Measurements from ENCODE around the gene HMGB1. TPM values are rescaled to one million over a fixed set of nuclear protein-coding genes. Genes with fewer than 3 reads are reported as not detected.

HMGB1 gene
- total and polyA plus RNA-seq, 7 donors = 212 to 519 (median 317) TPM

- Histone ChIP-seq H3K4me1 (no peaks in the 10 kb centered on the region), H3K36me3 (no peaks in the 10 kb centered on the region), H3K9me3 (no peaks in the 10 kb centered on the region), H3K4me3 (no peak overlapping the region), H3K27me3 (no peaks in the 10 kb centered on the region), H3K27ac (no peak overlapping the region)
- DNase-seq = no peak
- intact Hi-C loops (cut with DNase I) = no loop called here
- no peak for TF ChIP-seq POLR2A (IDR thresholded peaks at IDR 0.05)
- TF ChIP-seq CTCF (IDR thresholded peaks at IDR 0.05) = no peak
- TF ChIP-seq POLR2AphosphoS5 (IDR thresholded peaks at IDR 0.05) = no peak
- TF ChIP-seq EP300 (IDR thresholded peaks at IDR 0.05) = no peak
- WGBS, 2 donors = 65 to 71% methylated on average over 1 of the region's 1 CpG
Observed at GRCh38 chr13:30504081-30504480, 38.3 kb upstream of the HMGB1 start.

GRCh38 chr13:30502237-30502636, 36.5 kb upstream of the HMGB1 start:
- Histone ChIP-seq H3K9me3 (no peaks in the 10 kb centered on the region), H3K36me3 (no peaks in the 10 kb centered on the region), H3K27me3 (no peaks in the 10 kb centered on the region), H3K27ac (no peak overlapping the region), H3K4me3 (no peak overlapping the region), H3K4me1 (no peaks in the 10 kb centered on the region)
- no peak for TF ChIP-seq POLR2AphosphoS5 (IDR thresholded peaks at IDR 0.05)
- no peak for TF ChIP-seq CTCF (IDR thresholded peaks at IDR 0.05)
- TF ChIP-seq POLR2A (IDR thresholded peaks at IDR 0.05) = no peak
- TF ChIP-seq EP300 (IDR thresholded peaks at IDR 0.05) = no peak
- intact Hi-C loops (cut with DNase I) = no loop called here
- no peak for DNase-seq
- WGBS, 2 donors = 61 to 71% methylated on average over 2 of the region's 2 CpGs

GRCh38 chr13:30499338-30499737, 33.6 kb upstream of the HMGB1 start:
- Histone ChIP-seq H3K9me3 (no peaks in the 10 kb centered on the region), H3K36me3 (no peaks in the 10 kb centered on the region), H3K27me3 (no peaks in the 10 kb centered on the region), H3K4me1 (no peaks in the 10 kb centered on the region), H3K4me3 (no peak overlapping the region), H3K27ac (no peak overlapping the region)
- 61 to 92% methylated on average over 3 of the region's 3 CpGs for WGBS, 2 donors
- TF ChIP-seq POLR2AphosphoS5 (IDR thresholded peaks at IDR 0.05) = no peak
- TF ChIP-seq EP300 (IDR thresholded peaks at IDR 0.05) = no peak
- TF ChIP-seq CTCF (IDR thresholded peaks at IDR 0.05) = no peak
- TF ChIP-seq POLR2A (IDR thresholded peaks at IDR 0.05) = no peak
- intact Hi-C loops (cut with DNase I) = no loop called here
- no peak for DNase-seq

GRCh38 chr13:30496147-30496546, 30.4 kb upstream of the HMGB1 start:
- Histone ChIP-seq H3K4me3 (no peak overlapping the region), H3K9me3 (no peaks in the 10 kb centered on the region), H3K36me3 (no peaks in the 10 kb centered on the region), H3K27me3 (no peaks in the 10 kb centered on the region), H3K4me1 (no peaks in the 10 kb centered on the region), H3K27ac (no peak overlapping the region)
- intact Hi-C loops (cut with DNase I) = no loop called here
- WGBS, 2 donors = 83 to 97% methylated on average over 2 of the region's 2 CpGs
- TF ChIP-seq POLR2A (IDR thresholded peaks at IDR 0.05) (no peak), POLR2AphosphoS5 (IDR thresholded peaks at IDR 0.05) (no peak), CTCF (IDR thresholded peaks at IDR 0.05) (no peak), EP300 (IDR thresholded peaks at IDR 0.05) (no peak)
- DNase-seq = no peak

GRCh38 chr13:30495746-30496145, 30.0 kb upstream of the HMGB1 start:
- no peak for DNase-seq
- WGBS, 2 donors = 65 to 94% methylated on average over 2 of the region's 2 CpGs
- Histone ChIP-seq H3K9me3 (no peaks in the 10 kb centered on the region), H3K4me1 (no peaks in the 10 kb centered on the region), H3K36me3 (no peaks in the 10 kb centered on the region), H3K27me3 (no peaks in the 10 kb centered on the region), H3K27ac (no peak overlapping the region), H3K4me3 (no peak overlapping the region)
- TF ChIP-seq EP300 (IDR thresholded peaks at IDR 0.05) = no peak
- no peak for TF ChIP-seq POLR2A (IDR thresholded peaks at IDR 0.05)
- no peak for TF ChIP-seq POLR2AphosphoS5 (IDR thresholded peaks at IDR 0.05)
- TF ChIP-seq CTCF (IDR thresholded peaks at IDR 0.05) = no peak
- intact Hi-C loops (cut with DNase I) = no loop called here
